Vagina (tissue), 2 donors: ENCODE measurements around the gene PANK1.

Experiments used
- POLR2A ChIP-seq, 2 donors: fragments of 450-650 bp; IDR thresholded peaks; one replicate each; pipeline ENCODE4 v1.6.1; 2017; ENCODE audit warnings: antibody characterized with exemption in 2 of 2, mild to moderate bottlenecking in 2 of 2, moderate library complexity in 2 of 2
- POLR2AphosphoS5 ChIP-seq, 2 donors: sonication (generic); formaldehyde crosslinking; IDR thresholded peaks; one replicate each; pipeline ENCODE4 v1.9.0; 2017; ENCODE audit warnings: antibody characterized with exemption in 2 of 2, mild to moderate bottlenecking in 2 of 2, low read depth in 1 of 2; ENCODE audit not compliant: insufficient read depth in 1 of 2
- TF ChIP-seq, protein P1 (sequence below), 3 experiments: fragments of 450-650 bp in 2 of 3; fragments of 200-600 bp in 1 of 3; sonication (generic) in 1 of 3; IDR thresholded peaks; one replicate each; pipeline ENCODE4 v1.5.1; 2017 to 2019; ENCODE audit warnings: antibody characterized with exemption in 3 of 3, mild to moderate bottlenecking in 2 of 3, moderate library complexity in 2 of 3

- TF ChIP-seq, protein P1, sequence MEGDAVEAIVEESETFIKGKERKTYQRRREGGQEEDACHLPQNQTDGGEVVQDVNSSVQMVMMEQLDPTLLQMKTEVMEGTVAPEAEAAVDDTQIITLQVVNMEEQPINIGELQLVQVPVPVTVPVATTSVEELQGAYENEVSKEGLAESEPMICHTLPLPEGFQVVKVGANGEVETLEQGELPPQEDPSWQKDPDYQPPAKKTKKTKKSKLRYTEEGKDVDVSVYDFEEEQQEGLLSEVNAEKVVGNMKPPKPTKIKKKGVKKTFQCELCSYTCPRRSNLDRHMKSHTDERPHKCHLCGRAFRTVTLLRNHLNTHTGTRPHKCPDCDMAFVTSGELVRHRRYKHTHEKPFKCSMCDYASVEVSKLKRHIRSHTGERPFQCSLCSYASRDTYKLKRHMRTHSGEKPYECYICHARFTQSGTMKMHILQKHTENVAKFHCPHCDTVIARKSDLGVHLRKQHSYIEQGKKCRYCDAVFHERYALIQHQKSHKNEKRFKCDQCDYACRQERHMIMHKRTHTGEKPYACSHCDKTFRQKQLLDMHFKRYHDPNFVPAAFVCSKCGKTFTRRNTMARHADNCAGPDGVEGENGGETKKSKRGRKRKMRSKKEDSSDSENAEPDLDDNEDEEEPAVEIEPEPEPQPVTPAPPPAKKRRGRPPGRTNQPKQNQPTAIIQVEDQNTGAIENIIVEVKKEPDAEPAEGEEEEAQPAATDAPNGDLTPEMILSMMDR (IDR thresholded peaks at IDR 0.05), result no peak
- TF ChIP-seq POLR2A (IDR thresholded peaks at IDR 0.05) (no peak), POLR2AphosphoS5 (IDR thresholded peaks at IDR 0.05; ENCODE audit: insufficient read depth in 1 of 2, low read depth in 1 of 2) (no peak)
Observed at GRCh38 chr10:89646889-89647657, 2.0 kb upstream of the PANK1 start.
